Adrenal gland (tissue), 12 donors: ENCODE results near the gene OR13C2. TPM values are rescaled to one million over a fixed set of nuclear protein-coding genes. Genes with fewer than 3 reads are reported as not detected.

Experiments used
- DNase-seq, 7 donors: peaks; one replicate each; pipeline ENCODE4 v3.0.0-alpha.2; 2019 to 2020
- H3K27ac ChIP-seq, 5 donors: fragments of 200-600 bp; sonication (generic) in 4 of 5; 1 replicate in 3 of 5; 2 replicates in 2 of 5; pipeline versions ENCODE4 v1.5.1 to v1.8.0; 2016 to 2020; ENCODE audit warnings: mild to moderate bottlenecking in 1 of 5
- H3K27me3 ChIP-seq: fragments of 200-600 bp; 2 replicates; pipeline ENCODE4 v1.8.0; 2021
- H3K36me3 ChIP-seq, 2 donors: fragments of 200-600 bp; replicated peaks in 1 of 2; 1 replicate in 1 of 2; 2 replicates in 1 of 2; pipeline versions ENCODE4 v1.5.1 to v1.8.0; 2018 to 2022
- H3K4me1 ChIP-seq, 2 donors: fragments of 200-600 bp; replicated peaks in 1 of 2; 1 replicate in 1 of 2; 2 replicates in 1 of 2; pipeline versions ENCODE4 v1.5.1 to v1.8.0; 2018 to 2021
- H3K4me3 ChIP-seq, 4 donors: fragments of 200-600 bp; sonication (generic) in 3 of 4; one replicate each; pipeline ENCODE4 v1.5.1; 2016 to 2018
- H3K9me3 ChIP-seq, 3 donors: fragments of 200-600 bp; sonication (generic) in 1 of 3; replicated peaks in 1 of 3; 1 replicate in 2 of 3; 2 replicates in 1 of 3; pipeline versions ENCODE4 v1.5.1 to v1.8.0; 2016 to 2021
- CTCF ChIP-seq, 6 experiments: fragments of 450-650 bp in 4 of 6; fragments of 200-600 bp in 2 of 6; sonication (generic) in 1 of 6; IDR thresholded peaks; 1 replicate in 5 of 6; 2 replicates in 1 of 6; pipeline versions ENCODE4 v1.5.1 to v1.8.0; 2016 to 2021; ENCODE audit warnings: antibody characterized with exemption in 6 of 6, mild to moderate bottlenecking in 2 of 6, moderate library complexity in 1 of 6
- POLR2A ChIP-seq, 2 donors: fragments of 450-650 bp; IDR thresholded peaks; one replicate each; pipeline ENCODE4 v1.6.1; 2017; ENCODE audit warnings: antibody characterized with exemption in 2 of 2, mild to moderate bottlenecking in 2 of 2, moderate library complexity in 1 of 2
- WGBS, 4 donors: extraction: QIAGEN DNeasy Blood & Tissue Kit in 2 of 4; methylation state at CpG; one replicate each; pipeline versions ENCODE4 v1.1.5 to v1.1.7; 2013 to 2017; 5-methylcytosine and 5-hydroxymethylcytosine counted together
- intact Hi-C, 2 donors: fragments of 100-400 bp; cut with DNase I; formaldehyde crosslinking; loops; one replicate each; pipeline versions ENCODE4 v1.14.1 to v1.15.0; 2022 to 2023
- polyA plus RNA-seq, 3 donors: library from polyadenylated mRNA; stranded (reverse); fragments of 200-250 nt in 2 of 3; fragments of 350-450 nt in 1 of 3; fragmentation: Illumina TruSeq in 1 of 3; extraction: RNeasy Lipid Tissue Mini Kit (QIAGEN cat#74804) in 1 of 3; gene quantifications; one replicate each; pipeline ENCODE4 v1.2.3, GENCODE V29; 2013 to 2014
- total RNA-seq, 9 donors: library from RNA; depleted of rRNA in 4 of 9; stranded (reverse); fragments of >200 nt in 4 of 9; fragments of 120-200 nt in 1 of 9; fragmentation: NEBNext Ultra II Directional in 1 of 9; extraction: Animal tissue kit (Norgen Biotek cat#: 25700) in 1 of 9; gene quantifications; one replicate each; pipeline versions ENCODE4 v1.1.0 to v1.2.4, GENCODE V29; 2013 to 2023
- donor health status: healthy with polysubstance abuse.
- donor health status: Bipolar disorder and iron deficiency.
- donor health status: DM: yes; HTN: yes; CAD: no.
- donor health status: DM: no; HTN: no; CAD: no.
- donor health status: DM: no; HTN: no; CAD: no.
- donor health status: DM: yes; HTN: yes; CAD: no.

Gene OR13C2
- total and polyA plus RNA-seq, 12 donors, result 0.83 TPM; not detected in 11

GRCh38 chr9:104575456-104575855 is 30.0 kb downstream of the OR13C2 start:
- no peaks in the 10 kb centered on the region for H3K4me1 ChIP-seq
- no peaks in the 10 kb centered on the region for H3K36me3 ChIP-seq
- no peak for DNase-seq
- TF ChIP-seq CTCF (IDR thresholded peaks at IDR 0.05) (no peak), POLR2A (IDR thresholded peaks at IDR 0.05) (no peak)
- H3K27me3 ChIP-seq, result no peaks in the 10 kb centered on the region
- H3K27ac ChIP-seq, result no peak overlapping the region
- no peak overlapping the region for H3K4me3 ChIP-seq
- intact Hi-C loops, result no loop called here
- WGBS, 4 donors, result 56 to 86% (median 71%) methylated on average over 2 of the region's 2 CpGs
- peaks cover 0 to 3% (median 0%) of the 10 kb centered on the region in 3 donors for H3K9me3 ChIP-seq

DNA sequence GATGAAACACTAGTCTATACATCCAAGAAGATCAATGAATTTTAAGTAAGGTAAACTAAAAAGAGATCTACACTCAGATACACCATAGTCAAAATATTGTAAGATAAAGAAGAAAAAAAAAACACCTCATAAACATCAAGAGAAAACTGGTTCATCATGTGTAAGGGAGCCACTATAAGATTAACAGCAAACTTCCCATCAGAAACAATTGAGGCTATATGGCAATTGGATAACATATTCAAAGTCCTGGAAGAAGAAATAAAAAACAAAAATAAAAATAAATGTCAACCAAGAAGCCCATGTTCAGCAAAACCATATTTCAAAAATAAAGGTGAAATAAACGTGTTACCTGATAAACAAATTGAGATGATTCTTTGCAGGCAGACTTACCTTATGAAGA is 32.8 kb downstream of the OR13C2 start:
- Histone ChIP-seq H3K9me3 (peaks cover 0 to 3% (median 0%) of the 10 kb centered on the region in 3 donors), H3K27me3 (no peaks in the 10 kb centered on the region), H3K27ac (no peak overlapping the region), H3K4me3 (no peak overlapping the region), H3K4me1 (no peaks in the 10 kb centered on the region), H3K36me3 (no peaks in the 10 kb centered on the region)
- TF ChIP-seq CTCF (IDR thresholded peaks at IDR 0.05), result no peak
- TF ChIP-seq POLR2A (IDR thresholded peaks at IDR 0.05), result no peak
- DNase-seq, result no peak
- intact Hi-C loops, result no loop called here
- WGBS, 4 donors, result 53 to 67% (median 58%) methylated on average over 1 of the region's 1 CpG

DNA sequence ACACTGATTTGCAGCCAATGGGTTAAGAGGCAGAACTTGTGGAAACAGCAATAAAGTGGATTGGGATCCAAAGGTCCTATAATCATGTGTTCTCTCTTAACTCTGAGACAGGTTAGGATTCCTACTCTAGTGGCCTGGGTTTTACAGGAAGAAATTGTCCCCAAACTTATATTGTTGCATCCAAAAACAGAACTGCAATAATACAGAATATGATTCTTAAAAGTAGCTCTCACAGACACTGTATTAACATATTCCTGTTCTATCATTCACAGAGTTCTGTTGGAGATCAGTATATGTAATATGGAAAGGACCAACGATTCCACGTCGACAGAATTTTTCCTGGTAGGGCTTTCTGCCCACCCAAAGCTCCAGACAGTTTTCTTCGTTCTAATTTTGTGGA is 36.6 kb downstream of the OR13C2 start, which contains the start of gene OR13C8:
Gene OR13C8, plus strand, starts transcription at position 301 of the 400 bp plus-strand sequence. Its CDS starts 0 bp downstream, at position 301.
- Histone ChIP-seq H3K4me1 (no peaks in the 10 kb centered on the region), H3K27ac (no peak within 1 kb of the TSS), H3K36me3 (no peaks in the 10 kb centered on the region), H3K9me3 (no peaks in the 10 kb centered on the region), H3K4me3 (no peak within 1 kb of the TSS), H3K27me3 (no peaks in the 10 kb centered on the region)
- TF ChIP-seq CTCF (IDR thresholded peaks at IDR 0.05) (no peak), POLR2A (IDR thresholded peaks at IDR 0.05) (no peak)
- DNase-seq, result no peak
- whole genome bisulfite sequencing, 4 donors, result 77 to 86% (median 83%) methylated on average over 4 of the region's 4 CpGs
- intact Hi-C loops, result no loop called here

DNA sequence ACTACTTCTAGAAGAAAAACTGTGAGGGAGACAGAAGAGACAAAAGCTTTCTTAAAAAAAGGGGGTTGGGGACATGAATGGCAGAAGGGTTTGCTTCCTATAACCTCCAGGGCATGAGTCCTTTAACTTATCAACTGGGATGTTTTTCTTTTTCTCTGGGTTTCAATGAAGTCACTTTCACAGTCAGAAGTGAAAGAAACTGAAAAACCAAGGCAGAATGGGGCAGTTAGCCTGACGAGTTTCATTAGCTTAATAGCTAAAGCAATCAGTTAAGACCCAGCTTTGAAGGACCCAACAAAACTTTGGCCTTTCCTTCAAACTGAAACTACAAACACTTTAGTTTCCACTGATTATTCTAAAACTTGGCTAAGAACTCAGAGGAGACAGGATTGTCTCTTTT is 41.1 kb downstream of the OR13C2 start:
- 38 to 49% (median 43%) methylated on average over 1 of the region's 1 CpG for WGBS, 4 donors

More for the DNA sequence above, 41.1 kb downstream of the OR13C2 start:
- Histone ChIP-seq H3K27ac (no peak overlapping the region), H3K27me3 (no peaks in the 10 kb centered on the region), H3K36me3 (no peaks in the 10 kb centered on the region), H3K4me1 (no peaks in the 10 kb centered on the region), H3K4me3 (no peak overlapping the region), H3K9me3 (no peaks in the 10 kb centered on the region)
- no peak for TF ChIP-seq CTCF (IDR thresholded peaks at IDR 0.05)
- TF ChIP-seq POLR2A (IDR thresholded peaks at IDR 0.05), result no peak
- intact Hi-C loops, result no loop called here
- no peak for DNase-seq
